Parathyroid adenoma (tissue), 2 donors: ENCODE measurements around the gene NPY5R.

Experiments
- H2AFZ ChIP-seq: fragments of 300-600 bp; sonication (generic); one replicate; pipeline ENCODE4 v1.7.0; 2017; ENCODE audit warnings: antibody characterized with exemption, mild to moderate bottlenecking
- H3K27ac ChIP-seq: fragments of 300-600 bp; sonication (generic); one replicate; pipeline ENCODE4 v1.7.0; 2017
- H3K27me3 ChIP-seq: fragments of 300-600 bp; sonication (generic); one replicate; pipeline ENCODE4 v1.7.0; 2017; ENCODE audit warnings: low read length; ENCODE audit not compliant: control insufficient read depth, insufficient read depth
- H3K36me3 ChIP-seq: fragments of 300-600 bp; sonication (generic); one replicate; pipeline ENCODE4 v1.7.0; 2017; ENCODE audit warnings: low read length; ENCODE audit not compliant: control insufficient read depth, insufficient read depth
- H3K4me1 ChIP-seq: fragments of 300-600 bp; sonication (generic); one replicate; pipeline ENCODE4 v1.7.0; 2017; ENCODE audit warnings: control low read depth
- H3K4me2 ChIP-seq: fragments of 300-600 bp; sonication (generic); one replicate; pipeline ENCODE4 v1.7.0; 2017; ENCODE audit warnings: low read length
- H3K4me3 ChIP-seq: fragments of 300-600 bp; sonication (generic); one replicate; pipeline ENCODE4 v1.7.0; 2017; ENCODE audit warnings: low read depth, low read length
- H3K79me2 ChIP-seq: fragments of 300-600 bp; sonication (generic); one replicate; pipeline ENCODE4 v1.7.0; 2017; ENCODE audit warnings: control low read depth
- H3K9ac ChIP-seq: fragments of 300-600 bp; sonication (generic); one replicate; pipeline ENCODE4 v1.7.0; 2017; ENCODE audit warnings: mild to moderate bottlenecking
- H3K9me3 ChIP-seq: fragments of 300-600 bp; sonication (generic); one replicate; pipeline ENCODE4 v1.7.0; 2017; ENCODE audit warnings: low read length; ENCODE audit not compliant: control insufficient read depth
- TF ChIP-seq, protein P1 (sequence below): fragments of 300-600 bp; sonication (generic); IDR thresholded peaks from one replicate; pipeline ENCODE4 v1.7.0; 2017; ENCODE audit warnings: antibody characterized with exemption, mild to moderate bottlenecking
- donor health status: primary hyperparathyroidism.

The NPY5R gene

GRCh38 chr4:163400911-163401310 lies 57.2 kb downstream of the NPY5R start:
- H3K27ac ChIP-seq: no peak overlapping the region
- H3K27me3 ChIP-seq: no peaks in the 10 kb centered on the region
- no peak overlapping the region for H3K4me3 ChIP-seq
- no peaks in the 10 kb centered on the region for H3K4me1 ChIP-seq
- H3K4me2 ChIP-seq: no peak overlapping the region
- TF ChIP-seq, protein P1, sequence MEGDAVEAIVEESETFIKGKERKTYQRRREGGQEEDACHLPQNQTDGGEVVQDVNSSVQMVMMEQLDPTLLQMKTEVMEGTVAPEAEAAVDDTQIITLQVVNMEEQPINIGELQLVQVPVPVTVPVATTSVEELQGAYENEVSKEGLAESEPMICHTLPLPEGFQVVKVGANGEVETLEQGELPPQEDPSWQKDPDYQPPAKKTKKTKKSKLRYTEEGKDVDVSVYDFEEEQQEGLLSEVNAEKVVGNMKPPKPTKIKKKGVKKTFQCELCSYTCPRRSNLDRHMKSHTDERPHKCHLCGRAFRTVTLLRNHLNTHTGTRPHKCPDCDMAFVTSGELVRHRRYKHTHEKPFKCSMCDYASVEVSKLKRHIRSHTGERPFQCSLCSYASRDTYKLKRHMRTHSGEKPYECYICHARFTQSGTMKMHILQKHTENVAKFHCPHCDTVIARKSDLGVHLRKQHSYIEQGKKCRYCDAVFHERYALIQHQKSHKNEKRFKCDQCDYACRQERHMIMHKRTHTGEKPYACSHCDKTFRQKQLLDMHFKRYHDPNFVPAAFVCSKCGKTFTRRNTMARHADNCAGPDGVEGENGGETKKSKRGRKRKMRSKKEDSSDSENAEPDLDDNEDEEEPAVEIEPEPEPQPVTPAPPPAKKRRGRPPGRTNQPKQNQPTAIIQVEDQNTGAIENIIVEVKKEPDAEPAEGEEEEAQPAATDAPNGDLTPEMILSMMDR: no peak
- no peaks in the 10 kb centered on the region for H3K36me3 ChIP-seq
- no peaks in the 10 kb centered on the region for H3K9me3 ChIP-seq
- no peak overlapping the region for H3K9ac ChIP-seq
- no peaks in the 10 kb centered on the region for H3K79me2 ChIP-seq
- H2AFZ ChIP-seq: no peak overlapping the region
